ENCODE measurements around the gene PGM5.

The PGM5 gene

GRCh38 chr9:68446836-68447235 is 90.4 kb downstream of the PGM5 start:
- no peak for DNase-seq

DNA sequence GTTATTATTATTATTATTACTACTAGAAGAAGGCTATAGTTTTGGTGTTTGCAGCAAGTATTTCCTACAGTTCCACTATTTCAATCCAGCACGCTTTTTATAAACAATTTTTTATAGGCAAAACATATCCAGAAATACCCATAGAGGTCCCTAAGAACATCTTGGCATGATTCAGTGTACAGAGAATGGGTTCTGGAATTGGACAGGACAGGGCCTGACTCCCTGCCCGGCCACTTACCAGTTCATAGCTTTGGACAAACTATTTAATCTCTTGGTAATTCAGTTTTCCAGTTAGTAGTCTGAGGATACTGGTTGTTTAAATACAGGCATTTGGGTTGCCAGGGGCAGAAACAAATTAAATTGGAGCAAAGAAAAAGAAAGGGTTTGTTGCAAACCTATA is 91.2 kb downstream of the PGM5 start:
- no peak for DNase-seq

DNA sequence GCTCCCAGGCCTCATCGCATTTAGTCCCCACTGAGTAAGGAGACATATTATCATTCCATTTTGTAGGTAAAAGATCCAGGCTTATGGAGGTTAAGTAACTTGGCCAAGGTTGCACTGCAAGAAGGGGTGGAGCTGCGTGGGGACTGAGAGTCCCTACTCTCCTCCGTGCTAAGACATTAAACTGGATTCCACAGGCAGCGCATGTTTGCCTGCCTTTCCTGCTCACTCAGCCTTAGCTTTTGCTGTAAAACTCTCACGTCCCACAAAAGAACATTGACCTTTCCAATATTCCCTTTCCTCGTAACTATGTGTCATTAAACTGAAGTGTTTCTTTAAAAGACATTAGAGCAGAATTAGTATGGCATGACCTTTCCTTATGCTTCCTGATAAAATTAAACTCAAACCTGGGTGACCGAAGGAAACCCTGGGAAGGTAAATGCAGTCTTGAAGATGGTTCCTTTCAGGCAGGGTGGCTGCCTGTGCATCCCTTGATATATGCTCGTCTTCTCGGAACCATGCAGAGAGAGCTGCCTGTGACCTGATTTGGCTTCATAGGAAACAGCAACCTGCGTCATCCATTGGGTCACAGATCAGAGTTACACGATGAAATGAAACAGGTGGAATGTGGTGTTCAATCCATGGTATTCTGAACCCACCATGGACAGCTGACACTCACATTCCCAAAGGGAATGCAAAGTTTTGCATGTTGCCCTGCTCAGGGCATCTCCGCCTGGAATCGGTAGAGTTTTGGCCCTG is 98.3 kb downstream of the PGM5 start:
- DNase-seq: no peak

GRCh38 chr9:68455451-68455850 is 99.0 kb downstream of the PGM5 start:
- no peak for DNase-seq

DNA sequence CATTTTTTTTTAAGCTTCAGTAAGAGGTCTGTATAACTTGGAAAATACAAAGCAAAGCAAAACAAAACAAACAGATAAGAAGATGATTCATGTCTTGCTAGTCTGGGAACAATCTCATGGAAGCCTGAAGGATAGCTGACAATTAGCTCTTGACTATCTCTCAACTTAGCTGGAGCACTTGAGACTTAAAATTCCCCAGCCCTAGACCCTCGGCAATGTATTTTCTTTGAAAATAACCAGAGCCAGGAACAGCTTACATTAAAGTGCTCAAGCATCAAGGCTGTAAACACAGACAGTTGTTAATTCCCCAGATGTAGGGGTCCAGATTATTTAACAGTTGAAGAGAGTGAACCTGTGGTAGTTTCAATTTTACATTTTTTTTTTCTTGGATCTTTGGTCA is 101.4 kb downstream of the PGM5 start:
- DNase-seq: no peak

DNA sequence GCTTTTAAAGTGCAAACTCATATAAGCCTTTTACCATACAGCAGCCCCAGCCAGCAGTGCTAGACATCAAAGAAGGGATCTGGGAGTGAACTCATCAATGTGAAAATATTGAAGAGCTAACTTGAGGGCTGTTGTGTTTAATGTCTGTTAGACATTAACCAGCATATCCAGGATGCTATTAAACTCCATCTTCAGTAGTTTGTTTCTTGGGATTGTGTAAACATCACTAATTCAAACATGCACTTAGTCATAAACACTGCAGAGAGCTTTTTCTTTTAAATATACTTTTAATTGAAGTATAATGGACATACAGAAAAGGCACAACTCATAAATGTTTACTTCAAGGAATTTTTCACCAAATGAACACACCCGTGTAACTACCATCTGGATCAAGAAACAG is 102.5 kb downstream of the PGM5 start:
- no peak for DNase-seq

DNA sequence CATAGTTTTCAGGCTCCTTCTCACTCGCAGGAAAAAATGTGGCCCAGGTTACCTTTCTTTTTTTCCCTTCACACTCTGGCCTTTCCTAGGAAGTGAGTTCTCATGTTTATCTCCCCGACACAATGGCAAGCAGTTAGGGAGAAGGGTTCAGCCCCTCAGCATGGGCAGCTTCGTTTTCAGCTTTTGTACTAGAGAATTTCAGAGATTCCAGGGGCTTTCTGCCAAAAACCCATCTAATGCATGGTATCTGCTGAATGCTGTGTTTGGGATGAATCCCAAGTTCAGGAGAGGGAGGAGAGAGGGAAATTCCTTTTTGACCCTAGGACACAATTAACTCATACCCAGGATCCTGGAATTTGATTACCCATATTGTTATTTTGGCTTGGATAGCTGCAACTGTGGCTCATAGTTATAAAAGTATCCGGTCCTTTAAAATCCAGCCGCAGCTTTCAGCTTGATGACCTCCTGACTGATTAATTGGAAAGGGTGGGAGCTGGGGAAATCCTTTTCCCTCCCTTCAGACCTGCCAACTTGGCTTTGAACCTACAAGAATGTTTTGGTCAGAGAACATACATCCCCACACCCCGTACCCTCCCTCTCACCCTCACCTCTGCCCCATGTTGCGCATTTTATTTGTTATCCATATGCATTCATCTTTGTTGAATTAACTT is 105.8 kb downstream of the PGM5 start:
- DNase-seq: no peak

- no peak for DNase-seq
Observed at GRCh38 chr9:68470067-68470466, 113.7 kb downstream of the PGM5 start.

DNA sequence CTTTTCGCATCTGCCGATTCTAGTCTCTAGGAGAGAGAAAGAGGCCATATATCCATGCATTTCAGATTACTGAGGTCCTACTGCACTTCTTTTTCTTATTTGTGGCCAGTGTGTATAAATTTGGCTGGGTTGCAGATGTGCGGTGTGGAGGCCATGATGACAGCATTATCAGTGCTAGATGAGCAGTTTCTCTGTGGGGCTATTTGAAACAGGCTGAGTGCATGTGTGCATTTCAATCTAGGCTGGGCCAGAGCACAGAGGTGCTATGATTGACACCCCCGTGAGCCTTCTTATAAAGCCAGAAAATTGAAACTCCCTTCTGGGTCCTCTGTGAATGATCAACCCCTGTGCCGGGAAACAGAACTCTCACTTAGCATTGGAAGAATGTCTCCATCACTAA is 114.2 kb downstream of the PGM5 start:
- DNase-seq: no peak

GRCh38 chr9:68472119-68472518 is 115.7 kb downstream of the PGM5 start:
- DNase-seq: no peak

GRCh38 chr9:68473790-68474189 is 117.4 kb downstream of the PGM5 start:
- no peak for DNase-seq

GRCh38 chr9:68476422-68476821 is 120.0 kb downstream of the PGM5 start:
- DNase-seq: no peak

DNA sequence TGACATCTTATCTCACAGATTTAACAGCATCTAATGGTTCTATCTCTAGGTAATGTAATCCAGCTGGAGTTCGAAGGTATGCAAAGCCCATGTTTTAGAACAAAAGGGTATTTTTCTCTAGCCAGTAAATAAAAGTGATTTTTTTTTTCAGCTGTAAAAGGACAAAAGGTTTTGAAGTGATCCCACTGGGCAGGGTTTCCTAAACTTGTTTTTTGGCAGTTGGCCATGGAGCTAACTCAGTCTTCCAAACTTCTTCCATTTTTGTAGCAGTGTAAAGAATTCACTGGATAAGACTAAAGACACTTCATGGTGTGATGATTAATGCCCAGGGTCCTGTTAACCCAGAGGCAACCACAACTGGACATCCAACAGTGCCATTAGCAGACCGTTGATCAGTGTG is 120.4 kb downstream of the PGM5 start:
- DNase-seq: no peak

DNA sequence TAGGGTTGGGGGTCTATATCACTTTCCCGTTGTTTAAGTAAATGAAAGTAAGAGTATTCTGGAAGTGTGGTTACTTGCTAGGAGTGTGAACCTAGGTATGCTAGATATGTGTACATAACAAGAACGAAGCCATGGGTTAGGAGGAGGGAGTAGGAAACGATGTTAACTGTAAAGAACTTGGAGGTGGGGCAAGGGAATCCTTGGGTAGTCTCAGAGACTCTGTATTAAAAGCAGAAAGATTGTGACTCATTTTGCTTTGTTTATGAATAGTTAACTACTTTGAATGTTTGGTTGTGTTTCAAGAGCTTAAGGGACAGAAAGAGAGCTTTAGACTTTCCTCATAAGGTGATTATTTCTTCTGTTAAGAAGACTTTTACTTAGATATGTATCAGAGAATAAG is 124.4 kb downstream of the PGM5 start:
- no peak for DNase-seq

DNA sequence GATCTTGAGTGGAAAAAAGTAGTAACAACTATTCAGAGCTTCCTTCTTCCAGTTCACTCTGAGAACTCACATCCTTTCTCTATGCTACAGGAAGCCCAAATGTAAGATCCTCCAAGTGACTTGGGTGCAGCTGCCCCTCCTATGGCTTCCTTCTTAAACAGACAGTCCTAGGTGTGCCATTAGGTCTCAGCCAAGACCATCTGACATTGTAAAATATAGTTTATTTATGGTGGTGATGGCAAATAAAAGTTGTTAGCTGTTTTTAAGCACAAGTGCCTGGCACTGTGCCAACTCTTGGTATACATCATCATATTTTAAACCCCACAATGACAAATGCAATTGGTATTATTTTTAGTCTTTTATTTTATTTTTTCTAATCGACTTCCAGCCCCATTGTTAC is 126.1 kb downstream of the PGM5 start:
- DNase-seq: no peak

DNA sequence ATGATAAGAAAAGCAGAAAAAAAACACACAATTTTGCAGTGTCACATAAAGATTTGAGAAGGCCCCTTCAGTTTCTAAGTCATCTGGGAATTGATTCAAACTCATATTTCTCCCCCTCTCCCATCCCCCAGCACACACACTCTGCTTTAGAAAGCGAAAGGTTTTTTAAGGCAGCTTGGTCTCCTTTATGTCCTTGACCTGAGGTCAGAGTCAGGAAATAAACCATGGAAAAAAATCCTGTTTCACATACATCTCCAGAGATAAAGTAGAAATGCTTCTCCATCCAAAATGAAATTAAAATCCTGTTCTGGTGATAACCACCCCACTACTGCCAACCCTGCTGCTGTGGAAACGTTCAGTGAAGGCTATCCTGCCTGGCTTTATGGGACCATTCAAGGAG is 131.7 kb downstream of the PGM5 start:
- DNase-seq: no peak

DNA sequence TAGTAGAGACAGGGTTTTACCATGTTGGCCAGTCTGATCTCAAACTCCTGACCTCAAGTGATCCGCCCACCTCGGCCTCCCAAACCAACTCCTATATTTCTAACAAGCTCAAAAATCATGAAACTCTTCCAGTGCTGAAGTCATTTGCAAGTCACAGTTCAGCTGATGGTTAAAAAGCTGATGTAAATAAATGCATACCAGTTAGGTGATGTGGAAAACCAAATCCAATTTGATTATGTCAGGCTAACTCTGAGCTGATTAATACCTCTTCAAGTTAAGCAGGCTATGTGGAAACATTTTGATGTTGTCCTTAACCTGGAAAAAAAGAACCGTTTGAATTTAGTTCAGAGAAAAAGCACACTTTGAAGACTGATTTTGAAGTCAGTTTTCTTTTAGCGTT is 133.2 kb downstream of the PGM5 start:
- DNase-seq: no peak

- DNase-seq: no peak
Observed at GRCh38 chr9:68492806-68493205, 136.4 kb downstream of the PGM5 start.

DNA sequence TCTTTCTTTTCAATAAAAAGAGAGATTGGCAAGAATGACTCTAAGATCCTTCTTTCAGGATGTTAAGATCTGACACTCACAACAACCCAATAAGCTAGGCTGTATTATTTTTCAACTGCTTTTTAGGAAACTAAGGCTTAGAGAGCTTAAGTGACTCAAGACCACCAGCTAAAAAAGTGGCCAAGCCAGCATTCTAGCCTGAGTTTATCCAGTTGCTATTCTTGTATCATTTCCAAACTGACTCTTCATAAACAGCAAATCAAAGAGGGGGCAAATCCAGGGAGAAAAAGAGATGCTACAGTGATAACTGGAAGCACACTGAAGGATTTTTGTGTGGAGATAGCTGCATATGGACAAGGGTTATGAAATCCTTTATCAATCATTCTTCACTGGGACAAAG is 137.1 kb downstream of the PGM5 start:
- DNase-seq: no peak

DNA sequence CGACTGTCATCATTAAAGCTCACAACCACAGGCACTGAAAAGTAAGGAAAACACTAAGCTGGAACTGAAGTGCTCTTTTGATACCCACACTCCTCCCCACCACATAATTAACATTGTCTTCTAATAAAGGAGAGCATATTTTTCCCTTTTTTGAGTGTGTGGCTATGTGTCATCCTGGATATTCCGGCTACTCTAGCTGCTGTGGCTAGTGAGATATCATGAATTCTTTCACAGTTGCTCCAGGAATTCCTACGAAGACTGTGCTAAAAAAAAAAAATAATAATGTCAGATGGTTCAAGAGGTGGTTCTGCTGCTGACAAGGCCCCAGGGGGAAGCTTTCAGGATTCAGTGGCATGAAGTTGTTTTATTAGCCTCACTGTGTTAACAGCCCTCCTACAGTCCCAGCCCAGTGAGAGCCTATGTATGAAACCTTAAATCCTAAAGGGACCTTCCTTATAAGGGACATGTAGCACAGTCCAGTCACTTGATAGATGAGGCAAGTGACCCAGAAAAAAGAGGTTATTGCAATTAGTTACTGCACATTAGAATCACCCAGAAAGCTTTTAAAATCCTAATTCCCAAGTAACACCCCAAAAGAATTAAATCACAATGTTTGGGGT is 137.7 kb downstream of the PGM5 start:
- no peak for DNase-seq

- DNase-seq: no peak
Observed at GRCh38 chr9:68495247-68495646, 138.8 kb downstream of the PGM5 start.

GRCh38 chr9:68496356-68496755 is 139.9 kb downstream of the PGM5 start:
- no peak for DNase-seq

DNA sequence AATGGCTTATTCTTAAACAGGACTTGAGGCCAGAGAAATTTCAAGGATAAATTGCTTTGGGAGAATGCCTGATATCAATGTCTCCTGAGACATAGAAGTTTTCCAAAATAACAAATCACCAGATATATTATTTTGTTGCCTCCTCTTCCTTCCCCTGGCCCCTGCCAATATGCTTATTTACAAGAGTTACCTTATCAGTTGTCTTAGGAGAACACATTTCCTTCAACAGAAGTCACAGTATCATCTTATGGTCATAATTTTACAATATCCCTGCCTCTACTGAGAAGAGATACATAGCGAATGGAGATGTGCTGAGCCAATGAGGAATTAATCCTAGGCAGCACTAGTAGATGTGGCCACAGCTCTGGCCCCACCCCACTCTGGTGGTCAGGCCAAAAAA is 141.2 kb downstream of the PGM5 start:
- no peak for DNase-seq

- DNase-seq: no peak
Observed at GRCh38 chr9:68498816-68499215, 142.4 kb downstream of the PGM5 start.
